Smooth muscle cell (in vitro differentiated cells): ENCODE data around the gene RHOT2. TPM values are rescaled to one million over a fixed set of nuclear protein-coding genes. Genes with fewer than 3 reads are reported as not detected.

Source experiments
- DNase-seq: peaks from one replicate; lab custom pipeline; 2025; ENCODE audit not compliant: unreplicated experiment; lab: John Stamatoyannopoulos, UW
- H2AFZ ChIP-seq: fragments of 200-600 bp; sonication (generic); 2 replicates; pipeline ENCODE4 v1.6.0; 2016; ENCODE audit warnings: antibody characterized with exemption, low read depth, mild to moderate bottlenecking
- H3F3A ChIP-seq: fragments of 200-600 bp; sonication (generic); 2 replicates; pipeline ENCODE4 v1.6.0; 2017; ENCODE audit warnings: antibody characterized with exemption, low read depth
- H3K27ac ChIP-seq: fragments of 200-600 bp; sonication (generic); 2 replicates; pipeline ENCODE4 v1.5.1; 2016; ENCODE audit warnings: low read depth, mild to moderate bottlenecking
- H3K27me3 ChIP-seq: fragments of 200-600 bp; sonication (generic); 2 replicates; pipeline ENCODE4 v1.6.1; 2016; ENCODE audit warnings: low read depth, mild to moderate bottlenecking
- H3K36me3 ChIP-seq: fragments of 200-600 bp; sonication (generic); 2 replicates; pipeline ENCODE4 v1.5.1; 2016; ENCODE audit warnings: low read depth
- H3K4me1 ChIP-seq: fragments of 200-600 bp; sonication (generic); 2 replicates; pipeline ENCODE4 v1.5.1; 2016; ENCODE audit warnings: low read depth
- H3K4me2 ChIP-seq: fragments of 200-600 bp; sonication (generic); 2 replicates; pipeline ENCODE4 v1.6.0; 2016; ENCODE audit warnings: mild to moderate bottlenecking
- H3K4me3 ChIP-seq: fragments of 200-600 bp; sonication (generic); 2 replicates; pipeline ENCODE4 v1.5.1; 2016; ENCODE audit warnings: mild to moderate bottlenecking
- H3K79me2 ChIP-seq: fragments of 200-600 bp; sonication (generic); 2 replicates; pipeline ENCODE4 v1.6.0; 2016; ENCODE audit warnings: low read depth, mild to moderate bottlenecking
- H3K9ac ChIP-seq: fragments of 200-600 bp; sonication (generic); 2 replicates; pipeline ENCODE4 v1.6.0; 2016; ENCODE audit warnings: low read depth
- H3K9me3 ChIP-seq: fragments of 200-600 bp; sonication (generic); replicated peaks from 2 replicates; pipeline ENCODE4 v1.5.1; 2016; ENCODE audit warnings: low read depth
- H4K20me1 ChIP-seq: fragments of 200-600 bp; sonication (generic); 2 replicates; pipeline ENCODE4 v1.6.0; 2016; ENCODE audit warnings: low read depth
- CTCF ChIP-seq: fragments of 200-600 bp; sonication (generic); IDR thresholded peaks from 2 replicates; pipeline ENCODE4 v1.5.1; 2017; ENCODE audit warnings: borderline replicate concordance, mild to moderate bottlenecking, antibody characterized with exemption; ENCODE audit not compliant: insufficient read depth, poor library complexity, severe bottlenecking
- WGBS: methylation state at CpG from one replicate; pipeline ENCODE4 v1.1.7; 2016; ENCODE audit warnings: low lambda C conversion rate; 5-methylcytosine and 5-hydroxymethylcytosine counted together
- polyA plus RNA-seq: library from polyadenylated mRNA; unstranded; fragments of >200 nt; fragmentation: Nextera tagmentation; extraction: Ambion mirVana; gene quantifications from 2 replicates; pipeline ENCODE4 v1.2.1, GENCODE V29; 2016
- total RNA-seq: library from RNA; depleted of rRNA; stranded (reverse); fragments of >200 nt; gene quantifications from 2 replicates; pipeline ENCODE4 v1.2.3, GENCODE V29; 2014

RHOT2 gene
- total and polyA plus RNA-seq, 2 experiments from 2014 or later: 41.4 to 148 TPM

DNA sequence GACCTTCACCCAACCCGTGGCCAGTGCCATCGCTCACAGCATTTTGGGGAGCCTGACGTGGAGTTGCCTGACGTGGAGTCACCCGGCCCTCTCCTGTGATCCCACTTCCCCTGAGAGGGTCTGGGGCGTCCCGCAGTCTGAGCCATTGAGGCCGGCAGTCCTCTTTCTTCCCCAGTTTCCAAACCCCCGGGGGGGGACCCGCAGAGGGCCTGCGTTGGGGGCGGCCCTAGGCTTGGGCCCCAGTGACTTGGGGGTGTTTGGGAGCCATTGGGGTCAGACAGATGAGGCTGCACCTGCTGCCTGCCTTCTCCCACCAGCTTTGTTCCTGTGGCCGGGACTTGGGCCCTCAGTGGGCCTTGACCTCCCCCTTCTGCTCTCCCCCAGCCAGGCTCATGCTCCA, 1.7 kb downstream of the RHOT2 start:
- over 99% methylated on average over 13 of the region's 13 CpGs for WGBS
- Histone ChIP-seq H3F3A (peaks cover 4% of the 10 kb centered on the region), H4K20me1 (peaks cover 29% of the 10 kb centered on the region), H3K9me3 (no peaks in the 10 kb centered on the region), H3K79me2 (peaks cover 22% of the 10 kb centered on the region), H3K27me3 (no peaks in the 10 kb centered on the region), H3K36me3 (no peaks in the 10 kb centered on the region), H3K4me1 (peaks cover 6% of the 10 kb centered on the region), H3K4me2 (no peak overlapping the region), H3K9ac (no peak overlapping the region), H3K4me3 (no peak overlapping the region), H2AFZ (no peak overlapping the region), H3K27ac (no peak overlapping the region)
- no peak for DNase-seq
- TF ChIP-seq CTCF: no peak

GRCh38 chr16:670485-671352, 2.8 kb downstream of the RHOT2 start:
- H4K20me1 ChIP-seq: peaks cover 35% of the 10 kb centered on the region
- no peak overlapping the region for H3K9ac ChIP-seq

GRCh38 chr16:671353-672131, 3.6 kb downstream of the RHOT2 start:
- Histone ChIP-seq H3K4me3 (no peak overlapping the region), H4K20me1 (peaks cover 35% of the 10 kb centered on the region), H2AFZ (no peak overlapping the region), H3K36me3 (no peaks in the 10 kb centered on the region), H3K27ac (no peak overlapping the region), H3K27me3 (no peaks in the 10 kb centered on the region), H3K9me3 (no peaks in the 10 kb centered on the region), H3K4me2 (no peak overlapping the region), H3K9ac (no peak overlapping the region), H3F3A (peaks cover 4% of the 10 kb centered on the region), H3K79me2 (peaks cover 22% of the 10 kb centered on the region), H3K4me1 (peaks cover 11% of the 10 kb centered on the region)
- DNase-seq: no peak
- 97% methylated on average over 22 of the region's 40 CpGs for WGBS
- no peak for TF ChIP-seq CTCF

More at GRCh38 chr16:670485-671352, 2.8 kb downstream of the RHOT2 start:
- TF ChIP-seq CTCF: no peak
- Histone ChIP-seq H3K4me2 (no peak overlapping the region), H3K4me1 (peaks cover 11% of the 10 kb centered on the region), H3K27me3 (no peaks in the 10 kb centered on the region), H3K36me3 (no peaks in the 10 kb centered on the region), H3K79me2 (peaks cover 22% of the 10 kb centered on the region), H3K27ac (no peak overlapping the region), H3F3A (peaks cover 4% of the 10 kb centered on the region), H3K9me3 (no peaks in the 10 kb centered on the region), H2AFZ (no peak overlapping the region), H3K4me3 (no peak overlapping the region)
- DNase-seq: no peak
- 96% methylated on average over 52 of the region's 52 CpGs for WGBS
